Hepatic stellate cell (primary cell): ENCODE data around the gene GOLGA6D.
"Not testable (repeated sequence)": the region's sequence is repeated elsewhere in the genome, so short reads cannot be mapped to it uniquely, and the experiment has no call there.

Experiments
- DNase-seq: peaks from one replicate; pipeline ENCODE4 v3.0.0; 2011; ENCODE audit warnings: low spot score

Gene GOLGA6D, protein sequence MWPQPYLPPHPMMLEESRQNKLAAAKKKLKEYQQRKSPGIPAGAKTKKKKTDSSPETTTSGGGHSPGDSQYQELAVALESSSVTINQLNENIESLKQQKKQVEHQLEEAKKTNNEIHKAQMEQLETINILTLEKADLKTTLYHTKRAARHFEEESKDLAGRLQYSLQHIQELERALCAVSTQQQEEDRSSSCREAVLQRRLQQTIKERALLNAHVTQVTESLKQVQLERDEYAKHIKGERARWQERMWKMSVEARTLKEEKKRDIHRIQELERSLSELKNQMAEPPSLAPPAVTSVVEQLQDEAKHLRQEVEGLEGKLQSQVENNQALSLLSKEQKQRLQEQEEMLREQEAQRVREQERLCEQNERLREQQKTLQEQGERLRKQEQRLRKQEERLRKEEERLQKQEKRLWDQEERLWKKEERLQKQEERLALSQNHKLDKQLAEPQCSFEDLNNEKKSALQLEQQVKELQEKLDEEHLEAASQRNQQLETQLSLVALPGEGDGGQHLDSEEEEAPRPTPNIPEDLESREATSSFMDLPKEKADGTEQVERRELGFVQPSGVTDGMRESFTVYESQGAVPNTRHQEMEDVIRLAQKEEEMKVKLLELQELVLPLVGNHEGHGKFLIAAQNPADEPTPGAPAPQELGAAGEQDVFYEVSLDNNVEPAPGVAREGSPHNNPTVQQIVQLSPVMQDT

DNA sequence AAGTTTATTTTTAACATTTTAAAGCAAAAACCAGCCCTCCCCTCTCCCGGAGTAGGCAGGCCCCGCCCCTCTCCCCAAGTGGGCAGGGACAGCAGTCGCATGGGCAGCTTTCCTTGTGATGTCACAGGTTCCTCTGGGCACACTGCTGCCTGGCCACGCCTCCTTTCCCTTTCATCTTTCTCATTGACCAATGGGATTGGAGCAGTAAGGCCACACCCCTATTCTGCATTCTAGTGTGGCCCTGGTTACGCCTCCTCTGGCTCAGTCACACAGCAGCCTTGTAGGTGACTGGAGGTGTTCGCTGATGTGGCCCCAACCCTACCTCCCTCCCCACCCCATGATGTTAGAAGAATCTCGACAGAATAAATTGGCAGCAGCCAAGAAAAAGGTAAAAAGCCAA is at the start of gene GOLGA6D:
TSS of gene GOLGA6D (plus strand) at position 264 of the 400 bp plus-strand sequence. CDS start at position 305, 41 bp downstream.
- not testable (repeated sequence) for DNase-seq

DNA sequence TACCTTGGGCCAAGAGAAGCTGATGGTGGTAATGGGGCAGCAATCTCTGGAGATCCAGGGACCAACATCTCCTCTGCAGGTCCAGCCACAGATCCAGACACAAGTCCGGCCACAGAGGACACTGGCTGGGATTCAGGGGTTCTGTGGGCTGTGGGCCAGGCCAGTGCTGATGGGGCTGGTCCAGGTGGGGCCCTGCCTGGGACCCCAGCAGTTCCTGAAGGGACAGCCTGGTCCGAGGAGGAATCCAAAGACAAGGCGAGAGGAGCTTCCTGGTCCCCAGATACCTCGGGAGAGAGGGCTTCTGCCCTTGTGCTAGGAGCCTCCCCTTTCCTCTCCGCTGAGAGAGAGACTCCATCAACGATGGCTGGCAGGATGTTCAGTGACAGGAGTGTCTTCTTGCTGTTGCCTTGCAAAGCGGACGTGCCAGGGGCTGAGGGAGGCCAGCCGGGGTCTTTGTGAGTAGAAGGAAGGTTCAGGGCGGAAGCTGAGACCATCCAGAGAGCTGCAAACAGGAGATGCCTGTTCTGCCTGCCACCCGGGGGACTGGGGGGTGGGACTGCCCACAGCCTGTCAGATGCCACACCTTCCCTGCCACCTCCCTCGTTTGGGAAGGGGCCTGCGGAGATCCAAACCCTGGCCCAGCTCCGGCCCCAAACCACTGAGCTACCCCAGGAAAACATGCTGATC is 49.0 kb upstream of the GOLGA6D start:
- DNase-seq: no peak

DNA sequence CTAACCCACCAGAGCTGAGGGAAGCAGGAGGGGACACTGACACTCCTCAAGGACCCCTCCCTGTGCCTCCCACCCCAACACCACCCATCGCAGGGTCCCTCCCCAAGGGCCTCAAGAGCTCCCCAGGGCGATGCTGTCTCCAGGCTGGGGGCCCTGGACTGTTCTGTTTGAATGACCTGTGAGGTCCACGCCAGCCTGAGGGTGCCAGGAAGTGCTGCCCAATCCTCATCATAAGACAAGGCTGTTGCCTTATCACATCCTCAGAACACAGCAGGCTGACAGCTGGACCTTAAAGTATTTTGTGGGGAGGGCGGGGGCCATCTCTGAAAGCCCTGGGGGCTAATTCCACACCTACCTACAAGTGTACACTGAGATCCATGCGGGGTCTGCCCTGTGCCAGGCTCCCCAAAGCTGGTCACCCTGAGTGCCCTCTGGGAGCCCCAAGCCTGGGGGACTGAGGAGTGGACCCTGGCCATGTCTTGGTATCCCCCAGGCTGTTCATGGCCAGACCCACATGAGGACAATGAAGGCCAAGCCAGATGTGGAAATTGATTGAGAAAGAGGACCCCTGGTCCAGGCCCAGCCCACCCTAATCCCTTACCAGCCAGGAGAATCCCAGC is 48.3 kb upstream of the GOLGA6D start:
- no peak for DNase-seq

DNA sequence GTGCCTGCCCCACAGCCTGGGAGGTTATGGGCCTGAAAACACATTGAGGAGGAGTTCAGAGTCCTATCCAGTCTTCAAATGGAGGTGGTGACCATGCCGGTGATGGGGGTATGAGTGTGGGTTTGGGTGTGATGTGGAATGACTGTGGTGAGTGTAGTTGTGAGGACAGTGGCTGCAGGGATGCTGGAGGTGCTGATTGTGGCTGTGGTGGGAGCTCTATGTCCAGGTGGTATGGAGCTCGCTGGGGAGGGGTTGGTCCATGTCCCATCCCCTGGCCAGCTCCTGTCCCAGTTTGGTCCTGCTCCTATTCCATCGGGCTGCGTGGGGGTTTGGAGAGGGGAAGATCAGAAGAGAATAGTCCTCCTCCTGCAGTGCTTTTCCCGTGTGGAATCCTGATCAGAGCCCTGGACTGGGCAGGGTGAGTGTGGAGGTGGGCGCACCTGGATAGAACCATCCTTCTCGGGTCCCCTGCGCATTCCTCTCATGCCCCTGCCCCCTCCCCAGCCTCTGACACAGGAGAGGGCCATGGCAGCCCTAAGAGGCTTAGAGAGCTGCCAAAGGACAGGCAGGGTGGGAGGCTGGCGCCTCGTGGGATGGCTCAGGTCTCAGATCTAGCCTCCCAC is 47.5 kb upstream of the GOLGA6D start:
- no peak for DNase-seq

DNA sequence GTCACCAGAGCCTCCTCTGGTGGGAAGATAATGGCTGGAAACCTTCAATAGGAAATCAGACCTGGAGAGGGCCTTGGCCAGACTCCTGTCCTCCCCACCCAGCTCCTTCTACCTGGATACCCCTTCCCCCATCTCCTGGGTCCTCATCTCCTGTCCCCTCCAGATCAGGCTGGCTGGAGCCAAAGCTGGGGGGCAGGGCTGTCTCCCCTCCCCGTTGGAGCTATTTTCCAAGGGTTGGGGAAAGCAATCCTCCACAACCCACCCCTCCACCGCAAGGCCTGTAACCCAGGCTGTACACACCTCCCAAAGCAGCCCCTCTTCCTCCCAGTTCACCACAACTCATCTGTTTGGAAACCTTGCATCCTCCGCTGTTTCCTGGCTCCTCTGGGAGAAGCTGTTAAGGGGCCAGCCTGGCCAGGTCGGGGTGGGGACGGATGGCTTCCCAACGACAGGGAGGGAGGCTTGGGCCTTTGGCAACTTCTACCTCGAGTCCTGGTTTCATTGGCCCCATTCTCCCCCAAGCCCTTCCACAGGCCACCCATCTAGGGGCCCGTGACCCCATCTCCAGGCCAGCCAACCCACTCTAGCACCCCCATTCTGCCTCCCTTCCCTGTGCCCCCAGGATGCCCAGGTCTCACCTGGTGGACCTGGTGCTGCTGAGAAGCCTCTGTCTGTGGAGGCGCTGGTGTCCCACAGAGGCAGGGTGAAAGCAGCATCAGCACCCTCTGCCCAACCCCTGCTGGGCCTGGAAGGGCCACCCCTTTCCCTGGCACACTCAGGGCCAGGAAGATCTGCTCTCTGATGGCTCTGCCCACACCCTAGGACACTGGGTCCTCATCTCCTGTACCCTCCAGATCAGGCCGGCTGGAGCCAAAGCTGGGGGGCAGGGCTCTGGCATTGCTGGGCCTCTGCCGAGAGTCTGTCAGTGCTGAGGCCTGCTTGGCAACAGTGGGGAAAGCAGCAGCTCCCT is 46.6 kb upstream of the GOLGA6D start:
- no peak for DNase-seq

DNA sequence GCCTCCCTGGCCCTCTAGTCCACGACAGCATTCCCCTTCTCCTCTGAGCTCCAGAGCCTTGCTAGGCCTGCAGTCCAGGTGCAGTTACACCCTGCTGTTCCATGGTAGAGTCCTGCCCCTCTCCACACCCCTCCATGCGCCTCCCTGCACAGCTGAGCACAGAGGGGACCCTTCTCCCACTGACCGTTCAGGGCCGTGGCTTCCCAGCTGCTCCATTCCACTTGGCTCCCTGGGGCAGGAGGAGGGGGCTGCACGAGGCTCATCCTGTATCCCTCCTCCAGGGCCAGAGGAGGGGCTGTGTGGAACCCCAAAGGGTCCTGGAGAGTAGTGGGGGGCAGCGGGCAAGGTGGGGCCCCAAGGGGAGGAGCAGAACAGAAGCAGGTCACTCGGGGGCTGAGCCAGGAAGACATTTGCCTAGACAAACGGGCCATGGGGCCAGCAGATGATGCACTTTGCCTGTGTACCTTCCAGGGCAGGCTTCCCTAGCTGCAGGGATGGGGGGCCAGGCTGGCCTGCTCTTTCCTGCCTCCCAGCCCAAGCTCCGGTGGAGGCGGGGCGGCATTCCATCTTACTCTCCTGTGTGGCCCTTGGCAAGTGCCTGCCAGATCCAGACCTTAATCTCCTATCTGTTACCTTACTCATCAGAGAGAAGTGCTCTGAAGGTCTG is 45.2 kb upstream of the GOLGA6D start:
- no peak for DNase-seq

DNA sequence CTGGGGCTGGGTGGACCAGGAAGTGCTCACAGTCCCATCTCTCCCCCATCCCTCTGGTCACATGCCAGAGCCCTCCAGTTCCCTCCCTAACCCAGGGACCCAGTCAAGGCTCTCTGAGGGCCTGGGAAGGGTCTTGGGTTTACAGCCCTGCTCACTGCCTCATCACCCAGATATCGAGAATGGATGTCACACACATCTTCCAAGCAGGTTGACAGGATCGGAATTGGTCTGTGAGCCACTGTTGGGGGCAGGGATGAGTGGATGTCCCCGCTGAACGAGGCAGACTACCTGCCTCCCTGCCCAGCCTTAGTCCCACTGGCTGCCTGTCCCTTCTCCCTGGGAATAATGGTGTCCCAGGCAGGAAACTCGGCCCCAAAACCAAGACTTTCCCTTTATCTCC is 44.5 kb upstream of the GOLGA6D start:
- no peak for DNase-seq

DNA sequence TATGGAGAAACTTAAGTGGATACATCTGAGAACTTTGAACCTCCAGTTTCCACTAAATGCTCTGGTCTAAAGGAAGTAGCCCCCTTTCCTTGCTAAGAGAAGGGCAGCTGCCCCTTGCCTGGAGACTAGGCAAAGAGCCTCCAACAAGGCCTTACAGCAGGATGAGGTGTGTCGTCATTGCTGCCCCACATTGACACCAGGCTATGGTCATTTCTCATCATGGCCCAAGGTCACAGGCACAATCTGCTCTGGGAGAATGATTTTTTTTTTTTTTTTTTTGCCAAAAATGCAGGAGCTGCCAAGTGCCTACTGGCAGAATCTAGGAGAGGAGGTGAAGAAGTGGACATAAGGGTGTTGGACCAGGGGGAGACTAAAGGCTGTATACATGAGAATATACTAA is 36.9 kb upstream of the GOLGA6D start:
- DNase-seq: not testable (repeated sequence)

DNA sequence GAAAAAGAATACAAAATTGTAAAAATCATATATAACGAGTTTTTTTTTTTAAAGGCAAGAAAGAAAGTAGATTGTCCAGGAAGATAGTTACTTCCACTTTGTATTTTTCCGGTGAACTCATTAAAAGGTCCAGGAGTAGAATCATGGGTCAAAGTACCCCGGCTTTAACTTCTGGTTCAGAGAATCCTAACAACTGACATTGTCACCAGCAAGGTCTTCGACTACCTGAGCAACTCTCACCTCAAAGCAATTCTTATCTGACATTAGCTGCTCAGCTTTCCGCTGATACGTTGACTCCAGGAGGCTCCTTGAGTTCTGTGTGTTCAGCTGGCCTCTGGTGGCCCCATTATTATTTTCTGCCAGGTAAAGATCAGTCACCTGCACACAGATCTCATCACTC is 33.6 kb upstream of the GOLGA6D start:
- not testable (repeated sequence) for DNase-seq

DNA sequence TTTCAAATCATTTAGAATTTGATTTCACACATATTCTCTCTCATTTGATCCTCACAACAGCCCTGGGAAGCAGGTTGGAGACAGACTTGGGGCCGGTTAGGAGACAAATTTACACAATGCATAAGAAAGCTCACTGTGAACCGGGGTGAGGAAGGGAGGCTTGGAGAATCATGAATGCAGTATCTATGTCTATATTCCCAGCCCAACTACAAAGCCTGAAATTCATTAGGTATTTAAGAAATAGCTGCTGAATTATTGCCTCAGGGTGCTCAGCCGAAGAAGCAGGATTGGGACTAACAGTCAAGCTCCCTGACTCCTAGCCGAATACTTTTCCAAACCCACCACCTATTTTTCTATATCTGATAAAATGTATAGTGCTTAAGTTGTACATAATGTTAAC is 32.9 kb upstream of the GOLGA6D start:
- DNase-seq: no peak

DNA sequence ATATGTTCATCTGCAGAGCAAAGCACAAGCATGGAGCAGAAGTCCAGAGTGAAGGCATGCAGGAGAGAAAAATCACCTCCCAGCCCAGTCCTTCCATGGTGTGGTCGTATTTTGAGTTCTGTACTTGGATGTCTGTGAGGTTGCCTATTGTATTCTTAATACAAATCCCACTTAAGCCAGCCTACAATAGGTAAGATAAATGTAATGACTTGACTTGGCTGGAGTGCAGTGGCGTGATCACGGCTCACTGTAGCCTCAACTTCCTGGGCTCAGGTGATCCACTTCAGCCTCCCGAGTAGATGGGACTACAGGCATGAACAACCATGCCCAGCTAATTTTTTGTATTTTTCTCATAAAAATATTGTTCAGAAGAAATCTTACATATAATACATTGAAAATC is 31.3 kb upstream of the GOLGA6D start:
- DNase-seq: not testable (repeated sequence)

DNA sequence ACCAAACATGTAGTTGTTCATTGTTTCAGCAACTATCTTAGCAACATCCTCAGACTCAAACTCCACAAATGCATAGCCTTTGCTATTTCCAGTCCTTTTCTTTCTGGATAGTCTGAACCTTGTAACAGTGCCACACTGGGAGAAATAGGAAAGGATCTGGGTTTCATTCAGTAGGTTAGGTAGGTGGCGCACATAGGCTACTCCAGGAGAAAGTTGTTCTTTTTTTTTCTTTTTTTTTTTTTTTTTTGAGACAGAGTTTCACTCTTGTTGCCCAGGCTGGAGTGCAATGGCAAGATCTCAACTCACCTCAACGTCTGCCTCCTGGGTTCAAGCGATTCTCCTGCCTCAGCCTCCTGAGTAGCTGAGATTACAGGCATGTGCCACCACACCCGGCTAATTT is 30.4 kb upstream of the GOLGA6D start:
- DNase-seq: not testable (repeated sequence)

DNA sequence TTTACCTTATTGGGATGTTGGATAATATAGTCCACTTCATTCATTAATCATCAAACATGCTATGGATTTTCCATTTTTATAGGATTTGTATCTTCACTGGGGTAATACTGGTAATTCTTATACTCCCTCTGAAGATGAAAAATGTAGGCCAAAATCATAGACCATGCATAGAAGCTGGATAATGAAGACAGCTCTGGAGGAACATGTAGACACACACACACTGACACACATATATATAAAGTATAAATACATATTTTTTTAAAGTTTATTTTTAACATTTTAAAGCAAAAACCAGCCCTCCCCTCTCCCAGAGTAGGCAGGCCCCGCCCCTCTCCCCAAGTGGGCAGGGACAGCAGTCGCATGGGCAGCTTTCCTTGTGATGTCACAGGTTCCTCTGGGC is 24.6 kb upstream of the GOLGA6D start, which contains the start of gene GOLGA6C:
TSS of gene GOLGA6C (plus strand) at position 301 of the 400 bp plus-strand sequence. CDS start 265 bp downstream, outside the sequence.
- not testable (repeated sequence) for DNase-seq

DNA sequence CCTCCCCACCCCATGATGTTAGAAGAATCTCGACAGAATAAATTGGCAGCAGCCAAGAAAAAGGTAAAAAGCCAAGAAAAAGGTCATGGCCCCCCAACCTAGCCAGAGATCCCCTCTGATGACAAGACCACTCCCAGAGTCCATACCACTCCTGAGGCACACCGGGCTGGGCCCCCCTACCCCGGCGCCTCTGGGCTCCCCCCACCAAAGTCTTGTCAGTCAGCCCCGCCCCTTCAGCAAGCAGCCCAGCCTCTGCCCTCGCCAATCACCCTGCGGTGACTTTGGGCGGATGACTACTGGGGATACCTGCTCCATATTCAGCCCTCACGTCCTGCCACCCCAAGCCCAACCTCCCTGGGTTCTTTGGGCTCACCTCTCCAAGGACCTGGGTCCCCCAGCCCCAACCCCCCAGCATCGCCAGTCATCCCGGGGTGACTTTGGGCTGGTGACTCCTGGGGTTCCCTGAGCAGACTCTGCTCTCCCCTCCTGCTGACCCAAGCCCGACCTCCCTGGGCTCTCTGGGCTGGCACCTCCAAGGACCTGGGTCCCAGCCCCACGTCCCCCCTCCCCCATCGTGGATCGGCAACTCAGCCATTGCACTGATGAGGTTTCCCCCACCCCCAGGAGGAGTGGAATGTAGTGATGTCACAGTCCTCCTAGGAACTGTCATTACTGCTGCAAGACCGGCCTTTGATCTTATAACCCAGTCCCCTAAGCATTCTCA is 23.9 kb upstream of the GOLGA6D start:
- not testable (repeated sequence) for DNase-seq

DNA sequence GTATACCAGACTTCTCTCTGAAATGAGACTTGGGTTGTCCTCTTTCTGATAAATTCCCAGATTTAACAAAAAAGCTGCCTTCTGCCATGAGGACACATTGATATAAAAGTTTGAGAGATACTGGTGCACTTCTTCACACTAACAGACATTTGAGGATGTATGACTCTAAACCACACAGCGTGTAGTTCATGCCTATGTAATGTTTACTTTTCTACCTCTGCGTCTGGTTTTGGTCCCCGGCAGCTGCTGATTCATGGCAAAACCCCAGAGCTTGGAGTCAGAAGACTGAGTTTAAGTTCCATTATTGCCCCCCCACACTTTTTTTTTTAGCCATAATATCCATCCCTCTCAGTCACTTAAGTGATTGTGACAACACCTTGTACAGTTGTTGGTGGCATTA is 22.8 kb upstream of the GOLGA6D start:
- DNase-seq: not testable (repeated sequence)

DNA sequence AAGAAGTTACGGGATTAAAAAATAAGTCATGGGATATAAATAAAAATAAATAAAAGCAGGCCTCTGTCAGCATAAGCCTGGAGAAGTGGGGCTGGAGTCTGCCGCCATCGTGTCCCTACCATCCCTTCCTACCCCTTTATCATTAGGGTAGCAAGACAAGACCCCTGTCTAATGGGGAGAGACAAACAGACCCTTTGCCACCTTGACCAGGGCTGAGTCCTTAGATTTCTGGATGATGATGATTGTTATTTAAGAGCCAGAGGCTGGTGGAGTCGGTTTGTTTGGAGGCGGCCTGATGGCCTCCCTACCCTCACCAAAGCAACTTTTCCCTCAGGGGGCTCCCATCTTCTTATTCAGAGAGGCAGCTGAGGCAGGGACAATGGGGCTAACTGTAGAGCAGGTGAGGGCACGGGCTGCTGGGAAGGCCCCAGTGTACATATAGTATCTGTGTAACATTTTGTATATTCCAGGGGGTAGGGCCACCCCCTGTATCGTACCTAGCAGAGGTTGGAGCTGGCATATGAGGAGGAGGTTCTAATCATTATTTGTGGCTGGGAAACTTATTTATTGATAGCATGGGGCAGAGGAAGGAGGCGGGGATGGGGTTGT is 8.8 kb upstream of the GOLGA6D start:
- DNase-seq: not testable (repeated sequence)

DNA sequence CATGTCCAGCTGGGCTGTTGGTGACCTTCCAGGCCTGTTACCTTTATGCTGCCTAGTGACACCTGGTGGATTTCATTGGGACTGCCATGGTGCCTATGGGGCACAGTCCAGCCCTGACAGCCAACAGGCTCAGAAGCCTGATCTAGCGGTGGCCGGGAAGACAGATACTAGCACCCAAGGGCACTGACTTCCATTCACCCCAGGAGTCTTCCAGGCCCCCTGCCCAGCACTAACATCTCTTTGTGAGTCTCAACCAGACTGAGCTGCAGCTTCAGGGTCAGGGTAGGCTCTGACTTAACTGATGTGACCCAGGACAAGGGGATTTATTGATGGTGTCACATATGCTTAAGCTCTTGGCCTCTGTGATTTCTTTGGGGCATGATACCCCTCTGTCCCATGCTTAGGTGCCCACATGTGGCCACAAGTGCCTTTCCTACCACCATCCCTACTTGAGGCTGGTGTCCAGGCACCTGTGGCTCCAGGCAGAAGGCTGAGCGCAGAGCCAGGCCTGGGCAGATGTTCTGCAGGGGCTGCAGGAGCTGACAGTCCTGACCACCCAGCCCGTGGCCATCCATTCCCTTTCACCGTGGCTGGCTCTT is 8.0 kb upstream of the GOLGA6D start:
- not testable (repeated sequence) for DNase-seq

DNA sequence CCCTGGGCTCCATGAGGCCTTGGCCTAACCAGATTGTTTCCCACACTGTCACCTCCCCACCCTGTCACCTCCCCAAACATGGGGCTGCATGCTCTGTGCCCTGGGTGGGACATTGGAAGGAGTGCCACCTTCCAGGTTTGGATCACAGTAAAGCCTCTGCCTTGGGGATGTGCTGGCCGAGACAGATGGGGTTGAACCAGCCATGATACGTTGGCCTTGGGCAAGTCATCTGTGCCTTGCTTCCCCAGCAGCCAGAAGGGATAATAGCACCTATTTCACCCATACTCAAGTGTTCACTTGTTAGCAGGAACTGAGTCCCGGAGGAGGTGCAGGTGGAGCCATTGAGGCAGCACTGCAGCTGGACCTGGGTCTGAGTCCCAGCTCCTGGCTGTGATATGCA is 7.0 kb upstream of the GOLGA6D start:
- not testable (repeated sequence) for DNase-seq
